Mucosa of rectum (tissue), 2 donors: Measurements from ENCODE around the gene TRAF3IP1.

ENCODE experiments used
- H3K27ac ChIP-seq, 2 donors: one replicate each; pipeline ENCODE4 v1.7.0; 2013; ENCODE audit warnings: inconsistent platforms in 2 of 2, low read depth in 2 of 2, low read length in 2 of 2
- H3K27me3 ChIP-seq, 2 donors: one replicate each; pipeline ENCODE4 v1.7.0; 2013; ENCODE audit warnings: low read length in 2 of 2; ENCODE audit not compliant: control insufficient read depth in 2 of 2, insufficient read depth in 2 of 2
- H3K36me3 ChIP-seq, 2 donors: one replicate each; pipeline ENCODE4 v1.7.0; 2013; ENCODE audit warnings: low read length in 2 of 2; ENCODE audit not compliant: control insufficient read depth in 2 of 2, insufficient read depth in 2 of 2
- H3K4me1 ChIP-seq, 2 donors: one replicate each; pipeline ENCODE4 v1.7.0; 2013; ENCODE audit warnings: low read length in 2 of 2, mild to moderate bottlenecking in 1 of 2; ENCODE audit not compliant: control insufficient read depth in 2 of 2, insufficient read depth in 2 of 2
- H3K4me3 ChIP-seq, 2 donors: one replicate each; pipeline ENCODE4 v1.7.0; 2013; ENCODE audit warnings: low read length in 2 of 2
- H3K9ac ChIP-seq, 2 donors: one replicate each; pipeline ENCODE4 v1.7.0; 2013; ENCODE audit warnings: low read length in 2 of 2, low read depth in 1 of 2, mild to moderate bottlenecking in 1 of 2
- H3K9me3 ChIP-seq, 2 donors: one replicate each; pipeline ENCODE4 v1.7.0; 2013; ENCODE audit warnings: low read length in 2 of 2; ENCODE audit not compliant: control insufficient read depth in 2 of 2
- donor health status: healthy.
- donor health status: Normal muscosa, but diverticular disease.

Gene TRAF3IP1

DNA sequence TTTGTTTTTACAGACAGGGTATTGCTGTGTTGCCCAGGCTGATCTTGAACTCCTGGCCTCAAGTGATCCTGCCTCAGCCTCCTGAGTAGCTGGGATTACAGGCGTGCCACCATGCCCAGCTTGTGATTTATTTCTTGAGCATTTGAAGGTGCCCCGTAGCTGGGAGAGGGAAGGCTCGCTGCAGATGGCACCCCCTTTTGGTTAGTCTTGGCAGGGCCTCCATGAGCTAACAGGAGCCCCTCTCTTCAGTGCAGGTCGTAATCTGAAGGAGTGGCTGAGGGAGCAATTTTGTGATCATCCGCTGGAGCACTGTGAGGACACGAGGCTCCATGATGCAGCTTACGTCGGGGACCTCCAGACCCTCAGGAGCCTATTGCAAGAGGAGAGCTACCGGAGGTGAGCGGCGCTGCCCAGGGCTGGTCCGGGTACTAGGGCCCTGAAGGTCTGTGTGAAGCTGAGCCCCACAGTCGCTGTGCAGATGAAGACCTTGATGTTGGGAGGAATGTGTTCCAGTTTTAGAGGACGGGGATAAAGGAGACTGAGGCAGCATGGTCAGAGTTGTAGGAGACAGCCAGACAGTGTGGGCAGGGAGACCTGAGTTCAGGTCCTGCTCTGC lies 113.1 kb downstream of the TRAF3IP1 start:
- Histone ChIP-seq H3K36me3 (peaks cover 25 to 42% of the 10 kb centered on the region in 2 donors), H3K4me1 (no peaks in the 10 kb centered on the region), H3K9me3 (peaks cover 0 to 5% of the 10 kb centered on the region in 2 donors), H3K9ac (no peak overlapping the region), H3K4me3 (no peak overlapping the region), H3K27ac (no peak overlapping the region), H3K27me3 (no peaks in the 10 kb centered on the region)

DNA sequence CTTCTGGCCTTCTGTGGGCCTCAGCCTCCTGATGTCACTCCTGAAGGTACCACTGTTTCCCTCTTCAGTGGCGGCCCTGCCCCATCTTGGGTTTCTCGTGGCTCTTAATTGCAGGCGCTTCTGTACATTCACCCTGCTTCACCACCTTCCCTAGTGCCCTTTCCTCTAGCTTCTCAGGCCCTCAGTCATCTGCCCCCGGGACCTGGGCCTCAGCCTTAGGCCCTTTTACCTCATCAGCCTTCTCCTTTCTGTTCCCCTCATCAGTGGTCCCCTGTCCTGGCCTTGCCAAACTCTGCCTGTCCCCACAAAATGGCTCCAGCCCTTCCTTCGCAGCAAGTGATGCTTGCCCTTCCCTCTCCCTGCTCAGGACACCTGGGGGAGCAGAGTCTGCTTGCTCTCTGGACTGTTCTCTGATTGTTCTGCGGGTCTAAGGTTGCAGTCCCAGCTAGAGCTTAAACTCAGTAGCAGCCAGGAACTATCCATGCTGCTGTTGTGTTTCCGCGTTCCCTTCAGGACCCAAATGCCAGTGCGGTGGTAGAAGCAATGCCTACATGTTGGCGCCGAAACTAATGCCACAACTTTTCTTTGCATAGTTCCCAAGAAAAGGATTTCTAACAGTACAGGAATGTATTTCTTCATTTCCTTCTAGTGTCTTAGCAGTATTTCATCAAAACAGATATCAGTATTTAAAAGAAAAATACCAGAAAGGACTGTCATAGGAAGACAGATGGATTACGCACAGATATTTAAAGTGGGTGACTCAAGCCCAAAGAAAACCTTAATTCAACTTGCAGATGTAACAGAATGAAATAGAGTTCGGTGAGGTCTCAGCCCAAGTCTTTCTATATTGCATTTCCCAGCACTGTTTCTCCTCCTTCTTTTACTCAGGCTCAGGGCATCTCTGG lies 113.9 kb downstream of the TRAF3IP1 start:
- no peak overlapping the region for H3K27ac ChIP-seq
- no peak overlapping the region for H3K4me3 ChIP-seq
- H3K27me3 ChIP-seq, result no peaks in the 10 kb centered on the region
- H3K4me1 ChIP-seq, result no peaks in the 10 kb centered on the region
- H3K36me3 ChIP-seq, result peaks cover 28 to 44% of the 10 kb centered on the region in 2 donors
- peaks cover 0 to 5% of the 10 kb centered on the region in 2 donors for H3K9me3 ChIP-seq
- no peak overlapping the region for H3K9ac ChIP-seq

GRCh38 chr2:238434846-238435751 lies 114.8 kb downstream of the TRAF3IP1 start:
- Histone ChIP-seq H3K27ac (no peak overlapping the region), H3K9ac (no peak overlapping the region), H3K4me3 (no peak overlapping the region), H3K4me1 (no peaks in the 10 kb centered on the region), H3K9me3 (peaks cover 0 to 5% of the 10 kb centered on the region in 2 donors), H3K27me3 (no peaks in the 10 kb centered on the region), H3K36me3 (peaks cover 31 to 49% of the 10 kb centered on the region in 2 donors)

GRCh38 chr2:238435752-238436096 lies 115.4 kb downstream of the TRAF3IP1 start:
- peaks cover 31 to 49% of the 10 kb centered on the region in 2 donors for H3K36me3 ChIP-seq

DNA sequence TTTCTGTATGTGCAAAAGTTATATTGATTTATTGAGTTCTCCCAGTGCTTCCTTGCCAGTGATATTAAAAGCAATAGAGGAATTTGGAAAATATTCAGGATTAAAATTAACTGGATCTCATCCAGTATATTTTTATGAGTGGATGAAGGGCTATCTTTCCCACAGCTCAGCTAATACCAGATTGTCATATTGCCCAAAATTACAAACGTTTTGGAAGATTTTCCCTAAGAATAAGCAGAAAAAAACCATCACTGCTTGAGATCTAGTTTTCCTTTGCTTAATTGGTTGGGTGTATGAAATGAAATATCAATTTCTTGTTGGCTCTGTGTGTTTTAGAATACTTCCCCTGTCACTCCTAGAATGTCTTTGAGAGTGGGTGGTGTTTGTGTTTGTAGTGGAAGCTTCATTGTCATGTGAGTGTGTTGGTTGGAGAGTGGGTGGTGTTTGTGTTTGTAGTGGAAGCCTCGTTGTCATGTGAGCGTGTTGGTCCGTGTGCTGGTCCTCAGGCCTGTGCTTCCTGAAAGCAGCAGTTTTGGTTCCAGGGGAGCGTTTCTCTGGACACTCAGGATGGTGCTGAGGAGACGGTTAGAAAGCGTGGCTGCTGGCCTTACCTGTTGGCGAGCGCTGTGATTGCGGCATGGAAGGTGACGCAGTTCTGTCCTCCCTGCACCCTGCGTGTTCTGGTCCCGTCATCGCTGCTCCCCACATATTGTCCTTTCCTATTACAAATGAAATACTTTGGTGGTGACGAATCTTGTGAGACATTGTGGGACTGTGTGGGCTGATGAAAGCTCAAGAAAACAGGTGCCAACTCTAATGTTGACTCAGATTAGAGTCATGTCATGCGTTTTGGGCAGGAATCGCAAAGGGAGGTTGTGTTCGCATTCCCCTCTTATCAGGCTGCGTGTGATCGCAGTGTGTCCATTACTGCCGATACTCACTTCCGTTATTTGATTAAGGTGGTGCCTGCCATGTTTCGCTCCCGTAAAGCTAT lies 118.8 kb downstream of the TRAF3IP1 start:
- Histone ChIP-seq H3K4me1 (no peaks in the 10 kb centered on the region), H3K9me3 (no peaks in the 10 kb centered on the region), H3K36me3 (peaks cover 25 to 39% of the 10 kb centered on the region in 2 donors), H3K4me3 (no peak overlapping the region), H3K9ac (no peak overlapping the region), H3K27me3 (no peaks in the 10 kb centered on the region), H3K27ac (no peak overlapping the region)

More at GRCh38 chr2:238435752-238436096, 115.4 kb downstream of the TRAF3IP1 start:
- no peaks in the 10 kb centered on the region for H3K9me3 ChIP-seq
- no peaks in the 10 kb centered on the region for H3K27me3 ChIP-seq
- H3K27ac ChIP-seq, result no peak overlapping the region
- no peaks in the 10 kb centered on the region for H3K4me1 ChIP-seq
- no peak overlapping the region for H3K4me3 ChIP-seq
- no peak overlapping the region for H3K9ac ChIP-seq

DNA sequence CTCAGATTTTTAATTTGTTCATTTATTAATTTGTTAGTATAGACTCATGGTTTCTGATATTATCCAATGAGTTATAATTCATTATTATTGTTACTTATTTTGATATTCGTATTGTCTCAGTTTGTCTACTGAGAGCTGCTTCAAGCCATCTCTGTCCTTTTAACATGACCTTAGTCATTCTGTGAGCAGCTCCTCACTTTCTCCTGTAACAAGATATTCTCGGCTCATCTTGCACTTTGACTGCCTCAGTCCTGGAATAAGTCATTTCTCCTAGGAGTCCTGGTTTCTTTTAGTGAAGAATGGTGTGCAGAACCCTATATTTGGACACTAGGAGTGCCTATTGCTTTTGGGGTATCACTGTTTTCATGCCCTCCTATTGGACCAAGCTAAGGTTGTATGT lies 119.6 kb downstream of the TRAF3IP1 start:
- Histone ChIP-seq H3K36me3 (peaks cover 24 to 38% of the 10 kb centered on the region in 2 donors), H3K27me3 (no peaks in the 10 kb centered on the region), H3K9me3 (no peaks in the 10 kb centered on the region), H3K4me1 (no peaks in the 10 kb centered on the region), H3K9ac (no peak overlapping the region), H3K4me3 (no peak overlapping the region), H3K27ac (no peak overlapping the region)

DNA sequence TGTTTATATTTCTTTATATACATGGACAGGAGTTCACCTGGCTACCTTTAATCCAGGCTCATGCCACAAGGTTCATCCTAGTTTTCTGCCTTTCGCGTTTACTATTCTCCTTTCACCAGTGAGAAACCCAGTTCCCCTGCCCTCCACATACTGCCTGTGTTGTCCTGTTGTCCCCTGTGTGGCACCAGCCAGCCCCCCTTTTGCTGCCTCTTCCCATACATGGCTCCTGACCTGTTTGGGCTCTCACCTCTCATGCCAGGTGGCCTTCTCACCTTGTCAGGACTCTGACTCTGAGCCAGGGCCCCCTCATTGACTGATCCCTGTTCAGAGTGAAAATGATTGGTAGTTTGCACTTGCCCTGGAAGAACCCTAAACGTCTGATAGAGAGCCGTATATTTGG lies 120.0 kb downstream of the TRAF3IP1 start:
- no peaks in the 10 kb centered on the region for H3K9me3 ChIP-seq
- no peaks in the 10 kb centered on the region for H3K4me1 ChIP-seq
- no peak overlapping the region for H3K27ac ChIP-seq
- H3K4me3 ChIP-seq, result no peak overlapping the region
- H3K36me3 ChIP-seq, result peaks cover 22 to 39% of the 10 kb centered on the region in 2 donors
- H3K9ac ChIP-seq, result no peak overlapping the region
- no peaks in the 10 kb centered on the region for H3K27me3 ChIP-seq

DNA sequence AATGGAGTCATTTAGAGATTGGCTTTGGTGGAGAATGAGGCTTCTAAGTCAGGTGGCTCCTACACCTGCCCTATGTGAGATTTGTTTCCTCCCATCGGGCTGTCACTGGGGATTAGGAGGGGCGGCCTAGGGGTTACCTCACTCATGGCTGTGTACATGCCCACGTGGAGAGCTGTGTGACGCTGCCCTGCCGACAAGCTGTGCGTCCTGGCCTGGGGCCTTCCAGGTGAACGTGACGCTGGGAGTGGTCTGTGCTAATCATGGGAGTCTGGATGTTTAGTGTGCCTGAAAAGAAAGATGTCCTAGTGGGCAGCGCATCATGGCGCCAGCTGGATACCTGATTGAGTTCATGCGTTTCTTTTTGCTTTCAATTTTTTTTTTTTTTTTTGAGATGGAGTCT lies 120.4 kb downstream of the TRAF3IP1 start:
- Histone ChIP-seq H3K27me3 (no peaks in the 10 kb centered on the region), H3K9me3 (no peaks in the 10 kb centered on the region), H3K27ac (no peak overlapping the region), H3K36me3 (peaks cover 23 to 39% of the 10 kb centered on the region in 2 donors), H3K4me3 (no peak overlapping the region), H3K4me1 (no peaks in the 10 kb centered on the region), H3K9ac (no peak overlapping the region)
